Left lung (tissue), 10 donors: Measurements from ENCODE around the gene ITGA11. TPM values are rescaled to one million over a fixed set of nuclear protein-coding genes. Genes with fewer than 3 reads are reported as not detected.

ENCODE experiments used
- ATAC-seq: fragments of 200-7000 bp; cut with Tn5 transposase; one replicate; pipeline ENCODE4 v1.9.1; 2020; ENCODE audit warnings: moderate library complexity
- DNase-seq, 4 donors: peaks; one replicate each; pipeline ENCODE4 v3.0.0-alpha.2; 2013 to 2020
- H3K27ac ChIP-seq, 2 donors: fragments of 200-600 bp; sonication (generic) in 1 of 2; one replicate each; pipeline versions ENCODE4 v1.5.0 to v1.8.0; 2020 to 2021
- H3K27me3 ChIP-seq, 2 donors: fragments of 200-600 bp; sonication (generic) in 1 of 2; one replicate each; pipeline versions ENCODE4 v1.5.0 to v1.8.0; 2020 to 2021
- H3K36me3 ChIP-seq, 2 donors: fragments of 200-600 bp; sonication (generic) in 1 of 2; one replicate each; pipeline versions ENCODE4 v1.5.0 to v1.8.0; 2020 to 2021
- H3K4me1 ChIP-seq, 2 donors: fragments of 200-600 bp; one replicate each; pipeline ENCODE4 v1.8.0; 2021
- H3K4me3 ChIP-seq, 2 donors: fragments of 200-600 bp; sonication (generic) in 1 of 2; one replicate each; pipeline versions ENCODE4 v1.5.0 to v1.8.0; 2020 to 2021; ENCODE audit warnings: mild to moderate bottlenecking in 1 of 2
- H3K9me3 ChIP-seq, 2 donors: fragments of 200-600 bp; sonication (generic) in 1 of 2; one replicate each; pipeline versions ENCODE4 v1.5.0 to v1.8.0; 2020 to 2021
- intact Hi-C, 2 donors: fragments of 100-400 bp; cut with DNase I; formaldehyde crosslinking; loops; one replicate each; pipeline versions ENCODE4 v1.11.2 to v1.14.2; 2022
- polyA plus RNA-seq, 6 donors: library from polyadenylated mRNA; unstranded; fragments of 120-200 nt; gene quantifications; one replicate each; pipeline ENCODE4 v1.2.1, GENCODE V29; 2013; ENCODE audit not compliant: insufficient read length in 6 of 6
- total RNA-seq, 2 donors: library from RNA; stranded (reverse); fragmentation: NEBNext Ultra II Directional; extraction: Animal tissue kit (Norgen Biotek cat#: 25700); gene quantifications; one replicate each; pipeline ENCODE4 v1.2.1, GENCODE V29; 2021
- TF ChIP-seq, protein P1 (sequence below), 2 donors: fragments of 200-600 bp; sonication (generic) in 1 of 2; IDR thresholded peaks; one replicate each; pipeline versions ENCODE4 v1.5.0 to v1.8.0; 2021; ENCODE audit warnings: antibody characterized with exemption in 2 of 2
- donor health status: DM: no; HTN: yes; CAD: no.
- donor health status: DM: no; HTN: no; CAD: no.

Gene ITGA11
- total and polyA plus RNA-seq, 8 donors = 1.1 to 7.3 (median 1.8) TPM

GRCh38 chr15:68310804-68311463, 121.0 kb downstream of the ITGA11 start:
- Histone ChIP-seq H3K27me3 (no peaks in the 10 kb centered on the region), H3K9me3 (no peaks in the 10 kb centered on the region), H3K4me3 (no peak overlapping the region), H3K4me1 (peaks cover 0 to 5% of the 10 kb centered on the region in 2 donors), H3K36me3 (no peaks in the 10 kb centered on the region), H3K27ac (no peak overlapping the region)
- intact Hi-C loops = no loop called here
- DNase-seq = peak in 1 of 4 donors; percentile 46
- TF ChIP-seq, protein P1, sequence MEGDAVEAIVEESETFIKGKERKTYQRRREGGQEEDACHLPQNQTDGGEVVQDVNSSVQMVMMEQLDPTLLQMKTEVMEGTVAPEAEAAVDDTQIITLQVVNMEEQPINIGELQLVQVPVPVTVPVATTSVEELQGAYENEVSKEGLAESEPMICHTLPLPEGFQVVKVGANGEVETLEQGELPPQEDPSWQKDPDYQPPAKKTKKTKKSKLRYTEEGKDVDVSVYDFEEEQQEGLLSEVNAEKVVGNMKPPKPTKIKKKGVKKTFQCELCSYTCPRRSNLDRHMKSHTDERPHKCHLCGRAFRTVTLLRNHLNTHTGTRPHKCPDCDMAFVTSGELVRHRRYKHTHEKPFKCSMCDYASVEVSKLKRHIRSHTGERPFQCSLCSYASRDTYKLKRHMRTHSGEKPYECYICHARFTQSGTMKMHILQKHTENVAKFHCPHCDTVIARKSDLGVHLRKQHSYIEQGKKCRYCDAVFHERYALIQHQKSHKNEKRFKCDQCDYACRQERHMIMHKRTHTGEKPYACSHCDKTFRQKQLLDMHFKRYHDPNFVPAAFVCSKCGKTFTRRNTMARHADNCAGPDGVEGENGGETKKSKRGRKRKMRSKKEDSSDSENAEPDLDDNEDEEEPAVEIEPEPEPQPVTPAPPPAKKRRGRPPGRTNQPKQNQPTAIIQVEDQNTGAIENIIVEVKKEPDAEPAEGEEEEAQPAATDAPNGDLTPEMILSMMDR (IDR thresholded peaks at IDR 0.05) = no peak
- no peak for ATAC-seq

DNA sequence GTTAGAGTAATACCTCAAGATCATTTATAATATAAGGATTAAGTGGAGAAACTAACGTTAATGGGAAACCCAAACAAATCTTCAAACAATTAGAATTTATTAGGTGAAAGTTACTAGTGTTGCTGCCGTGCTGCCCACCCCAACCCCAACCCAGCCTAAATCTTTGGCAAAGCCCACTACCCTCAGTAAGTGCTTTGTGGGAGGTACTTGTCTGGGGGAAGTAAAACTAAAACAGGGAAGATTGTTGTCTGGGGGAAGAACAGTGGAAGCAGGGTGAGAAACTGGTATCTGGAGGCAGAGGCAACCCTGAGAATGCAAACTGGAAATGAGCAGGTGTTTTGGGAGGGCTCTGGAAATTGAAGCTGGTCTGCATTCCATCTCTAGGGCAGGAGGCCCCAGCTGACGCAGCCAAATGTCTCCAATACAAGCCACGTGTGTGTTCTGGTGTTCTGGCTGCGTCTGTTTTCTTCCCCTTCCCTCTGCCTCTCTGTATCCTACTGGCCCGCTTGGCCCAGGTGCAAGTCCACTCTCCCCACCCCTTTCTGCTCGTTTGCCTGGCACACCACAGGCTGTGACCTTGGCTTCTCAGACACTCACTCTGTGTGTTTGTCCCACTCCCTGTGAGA, 121.7 kb downstream of the ITGA11 start:
- intact Hi-C loops = no loop called here
- H3K9me3 ChIP-seq = no peaks in the 10 kb centered on the region
- DNase-seq (no peak), ATAC-seq (no peak)
- H3K4me3 ChIP-seq = no peak overlapping the region
- H3K27me3 ChIP-seq = no peaks in the 10 kb centered on the region
- H3K27ac ChIP-seq = no peak overlapping the region
- TF ChIP-seq, protein P1 (IDR thresholded peaks at IDR 0.05) = no peak
- no peaks in the 10 kb centered on the region for H3K36me3 ChIP-seq
- peaks cover 0 to 5% of the 10 kb centered on the region in 2 donors for H3K4me1 ChIP-seq

DNA sequence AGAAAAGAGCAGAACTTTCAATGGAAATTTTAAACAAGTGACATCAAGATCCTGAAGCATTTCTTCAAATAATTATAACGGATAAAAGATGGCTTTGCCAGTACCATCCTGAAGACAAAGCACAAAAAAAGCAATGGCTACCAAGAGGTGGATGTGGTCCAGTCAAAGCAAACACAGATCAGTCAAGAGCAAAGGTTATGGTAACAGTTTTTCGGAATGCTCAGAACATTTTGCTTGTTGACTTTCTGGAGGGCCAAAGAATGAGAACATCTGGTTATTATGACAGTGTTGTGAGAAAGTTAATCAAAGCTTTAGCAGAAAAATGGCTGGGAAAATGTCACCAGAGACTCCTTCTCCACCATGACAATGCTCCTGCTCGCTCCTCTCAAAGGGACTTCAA, 122.9 kb downstream of the ITGA11 start:
- H3K27me3 ChIP-seq = no peaks in the 10 kb centered on the region
- DNase-seq (no peak), ATAC-seq (no peak)
- no peaks in the 10 kb centered on the region for H3K9me3 ChIP-seq
- no peak overlapping the region for H3K4me3 ChIP-seq
- no peak overlapping the region for H3K27ac ChIP-seq
- peaks cover 0 to 5% of the 10 kb centered on the region in 2 donors for H3K4me1 ChIP-seq
- H3K36me3 ChIP-seq = no peaks in the 10 kb centered on the region
- intact Hi-C loops = loop anchor here in 1 of 2 donors (10.0 kb wide), 2 partner anchors 54 to 76 kb away; no protein-coding TSS in a partner anchor
- TF ChIP-seq, protein P1 (IDR thresholded peaks at IDR 0.05) = no peak

DNA sequence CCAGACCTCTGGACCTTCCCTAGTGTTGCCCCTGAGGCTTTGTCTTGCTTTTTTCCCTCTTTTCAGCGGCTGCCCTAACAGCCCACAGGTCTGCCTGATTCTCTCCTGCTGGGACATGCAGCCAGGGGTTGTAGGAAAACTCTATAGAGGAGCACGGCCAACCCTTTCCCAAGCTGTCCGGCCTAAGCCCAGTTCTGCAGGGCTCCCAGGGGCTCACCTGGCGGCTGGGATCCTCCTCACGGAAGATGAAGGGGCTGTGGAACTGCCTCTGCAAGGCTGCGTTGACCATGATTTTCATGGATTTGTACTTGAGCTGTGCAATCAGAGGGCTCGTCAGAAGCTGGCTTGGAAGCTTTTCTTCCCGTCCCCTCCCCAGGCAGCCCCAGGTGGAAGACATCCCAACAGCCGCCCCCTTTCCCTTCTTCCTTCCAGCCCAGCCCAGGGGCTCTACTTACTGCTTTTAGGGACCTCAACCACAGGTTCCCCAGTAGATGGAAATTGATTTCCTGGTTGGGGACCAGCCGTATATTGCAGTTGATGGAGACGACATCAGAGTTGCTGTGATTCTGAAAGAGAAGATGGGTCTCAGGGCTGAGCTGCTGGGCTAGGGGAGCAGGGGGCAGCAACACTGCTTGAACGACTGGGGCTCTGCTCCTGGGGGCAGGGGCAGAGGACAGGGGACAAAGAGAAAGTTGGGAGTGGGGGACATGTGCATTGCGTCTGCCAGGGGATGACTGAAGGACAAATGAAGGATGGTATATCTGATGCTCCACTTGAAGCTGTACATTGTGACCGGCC, 124.6 kb downstream of the ITGA11 start:
- intact Hi-C loops = loop anchor here in 1 of 2 donors (10.0 kb wide), 2 partner anchors 53 to 77 kb away; no protein-coding TSS in a partner anchor
- Histone ChIP-seq H3K36me3 (no peaks in the 10 kb centered on the region), H3K27me3 (no peaks in the 10 kb centered on the region), H3K4me1 (peaks cover 0 to 5% of the 10 kb centered on the region in 2 donors), H3K27ac (no peak overlapping the region), H3K9me3 (no peaks in the 10 kb centered on the region), H3K4me3 (no peak overlapping the region)
- TF ChIP-seq, protein P1 (IDR thresholded peaks at IDR 0.05) = no peak
- DNase-seq (peak in 1 of 4 donors; percentile 37), ATAC-seq (no peak)
